ENCODE data around the gene WNT2B.
A peak's percentile ranks its signal among the peaks of the same experiment; 100 is the strongest.

DNA sequence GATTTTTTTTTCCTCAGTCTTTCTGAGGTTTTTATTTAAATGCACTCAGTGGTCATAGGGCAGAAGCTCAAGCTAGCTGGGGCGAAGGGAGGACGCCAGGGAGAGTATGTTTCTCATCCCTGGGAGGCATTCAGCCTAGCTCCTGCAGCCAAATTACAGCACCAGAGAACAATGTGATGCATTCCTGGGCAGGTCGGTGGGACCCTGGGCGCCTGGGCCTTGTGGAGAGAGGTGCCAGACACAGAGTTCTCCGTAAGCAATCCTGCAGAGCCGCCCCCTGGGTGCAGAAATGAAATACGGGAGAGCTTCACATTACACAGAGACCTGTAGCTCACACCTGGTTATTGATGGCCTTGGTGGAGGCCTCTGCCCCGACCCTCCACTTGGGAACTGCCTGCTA lies 15.5 kb downstream of the WNT2B start:
- TF ChIP-seq POLR2A (IDR thresholded peaks at IDR 0.05) = peak in 1 of 3 donors; percentile 16
- TF ChIP-seq, protein P1, sequence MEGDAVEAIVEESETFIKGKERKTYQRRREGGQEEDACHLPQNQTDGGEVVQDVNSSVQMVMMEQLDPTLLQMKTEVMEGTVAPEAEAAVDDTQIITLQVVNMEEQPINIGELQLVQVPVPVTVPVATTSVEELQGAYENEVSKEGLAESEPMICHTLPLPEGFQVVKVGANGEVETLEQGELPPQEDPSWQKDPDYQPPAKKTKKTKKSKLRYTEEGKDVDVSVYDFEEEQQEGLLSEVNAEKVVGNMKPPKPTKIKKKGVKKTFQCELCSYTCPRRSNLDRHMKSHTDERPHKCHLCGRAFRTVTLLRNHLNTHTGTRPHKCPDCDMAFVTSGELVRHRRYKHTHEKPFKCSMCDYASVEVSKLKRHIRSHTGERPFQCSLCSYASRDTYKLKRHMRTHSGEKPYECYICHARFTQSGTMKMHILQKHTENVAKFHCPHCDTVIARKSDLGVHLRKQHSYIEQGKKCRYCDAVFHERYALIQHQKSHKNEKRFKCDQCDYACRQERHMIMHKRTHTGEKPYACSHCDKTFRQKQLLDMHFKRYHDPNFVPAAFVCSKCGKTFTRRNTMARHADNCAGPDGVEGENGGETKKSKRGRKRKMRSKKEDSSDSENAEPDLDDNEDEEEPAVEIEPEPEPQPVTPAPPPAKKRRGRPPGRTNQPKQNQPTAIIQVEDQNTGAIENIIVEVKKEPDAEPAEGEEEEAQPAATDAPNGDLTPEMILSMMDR (IDR thresholded peaks at IDR 0.05) = no peak
